HepG2 (cell line): ENCODE results near the gene GNAS. TPM values are rescaled to one million over a fixed set of nuclear protein-coding genes. Genes with fewer than 3 reads are reported as not detected.

Source experiments
- ATAC-seq: fragments of 200-7000 bp; cut with Tn5 transposase; 3 replicates; pipeline ENCODE4 v1.9.1; 2020; ENCODE audit warnings: mild to moderate bottlenecking, moderate library complexity
- BruUV-seq: library from RNA; stranded (reverse); fragments of 400-500 nt; replicated peaks from 2 replicates; lab custom pipeline; 2021; lab: Mats Ljungman, UMichigan
- CTCF ChIA-PET: fragments of 300-600 bp; formaldehyde crosslinking; extraction: SDS; loops from one replicate; lab custom pipeline; 2021; ENCODE audit warnings: low total read pairs, inconsistent platforms, low intra/inter-chr PET ratio; lab: Yijun Ruan, JAX
- POLR2A ChIA-PET: fragments of 350-600 bp; sonication (Branson Sonifier 250); formaldehyde crosslinking; loops from one replicate; lab custom pipeline; 2020; ENCODE audit warnings: antibody characterized with exemption, inconsistent platforms; lab: Yijun Ruan, JAX
- DNase-seq: peaks from one replicate; pipeline ENCODE4 v3.0.0-alpha.2; 2015; ENCODE audit warnings: low spot score
- FAIRE-seq: peaks from 3 replicates; lab custom pipeline; 2011; peaks lifted over from hg19 to GRCh38; lab: Jason Lieb, UNC
- H2AFZ ChIP-seq: one replicate; pipeline ENCODE4 v1.6.1; 2011; ENCODE audit warnings: low read length, inconsistent platforms
- H3K27ac ChIP-seq: fragments of 300-600 bp; 3 replicates; pipeline ENCODE4 v1.8.0; 2011; ENCODE audit warnings: mixed run types, mild to moderate bottlenecking, mixed read lengths, low read length, inconsistent platforms; ENCODE audit not compliant: insufficient read depth; ENCODE audit errors: extremely low read length
- H3K27me3 ChIP-seq, 2 experiments: fragments of 200-600 bp in 1 of 2; 2 replicates in 1 of 2; 3 replicates in 1 of 2; pipeline versions ENCODE4 v1.6.0 to v1.8.0; 2011; ENCODE audit warnings: low read length in 2 of 2, mild to moderate bottlenecking in 2 of 2, moderate library complexity in 2 of 2, inconsistent platforms in 1 of 2; ENCODE audit not compliant: insufficient read depth in 2 of 2, control insufficient read depth in 1 of 2
- H3K36me3 ChIP-seq, 2 experiments: fragments of 200-600 bp in 1 of 2; replicated peaks in 1 of 2; 2 replicates in 1 of 2; 3 replicates in 1 of 2; pipeline versions ENCODE4 v1.5.1 to v1.8.0; 2011; ENCODE audit warnings: low read length in 2 of 2, inconsistent platforms in 1 of 2; ENCODE audit not compliant: insufficient read depth in 2 of 2, control insufficient read depth in 1 of 2
- H3K4me1 ChIP-seq: 2 replicates; pipeline ENCODE4 v1.5.1; 2012; ENCODE audit warnings: low read length, inconsistent platforms; ENCODE audit not compliant: insufficient read depth
- H3K4me2 ChIP-seq: 2 replicates; pipeline ENCODE4 v1.6.0; 2011; ENCODE audit warnings: low read depth, low read length, inconsistent platforms
- H3K4me3 ChIP-seq, 3 experiments: fragments of 200-600 bp in 1 of 3; sonication (generic), shearing (Covaris generic) in 1 of 3; replicated peaks in 1 of 3; 2 replicates each; pipeline ENCODE4 v1.5.1; 2011 to 2016; ENCODE audit warnings: low read length in 3 of 3, inconsistent platforms in 2 of 3, low read depth in 2 of 3, mild to moderate bottlenecking in 2 of 3, control low read depth in 1 of 3, mixed read lengths in 1 of 3; ENCODE audit not compliant: insufficient read depth in 1 of 3
- H3K79me2 ChIP-seq: one replicate; pipeline ENCODE4 v1.6.1; 2011; ENCODE audit warnings: low read length, inconsistent platforms; ENCODE audit not compliant: insufficient read depth
- H3K9ac ChIP-seq: 2 replicates; pipeline ENCODE4 v1.6.0; 2011; ENCODE audit warnings: mild to moderate bottlenecking, low read depth, low read length, inconsistent platforms; ENCODE audit not compliant: insufficient read depth
- H3K9me3 ChIP-seq: 2 replicates; pipeline ENCODE4 v1.5.1; 2012; ENCODE audit warnings: mild to moderate bottlenecking, low read length
- H4K20me1 ChIP-seq: 2 replicates; pipeline ENCODE4 v1.6.0; 2011; ENCODE audit warnings: inconsistent platforms, mild to moderate bottlenecking, low read length, moderate library complexity; ENCODE audit not compliant: insufficient read depth
- ATM ChIP-seq: fragments of 450-650 bp; IDR thresholded peaks from 2 replicates; pipeline ENCODE4 v1.7.1; 2017; ENCODE audit warnings: mild to moderate bottlenecking, borderline replicate concordance
- KDM5A ChIP-seq: fragments of 200-600 bp; sonication (generic); IDR thresholded peaks from 2 replicates; pipeline ENCODE4 v1.7.0; 2018; ENCODE audit warnings: antibody characterized with exemption, mild to moderate bottlenecking, low read length, borderline replicate concordance
- MAF1 ChIP-seq: sonication (generic); formaldehyde crosslinking; IDR thresholded peaks from 2 replicates; pipeline ENCODE4 v1.5.0; 2020; ENCODE audit warnings: missing genetic modification reagents, borderline replicate concordance
- MAFK ChIP-seq, 2 experiments: IDR thresholded peaks in 1 of 2; conservative IDR thresholded peaks in 1 of 2; 2 replicates each; pipeline ENCODE4 v1.6.1; 2011; ENCODE audit warnings: improper control_type of control experiment in 2 of 2, low read length in 2 of 2
- MLLT10 ChIP-seq: sonication (generic); formaldehyde crosslinking; IDR thresholded peaks from 2 replicates; pipeline ENCODE4 v1.4.0; 2020; ENCODE audit warnings: missing genetic modification reagents
- NR2F2 ChIP-seq: IDR thresholded peaks from 2 replicates; pipeline ENCODE4 v1.6.1; 2012; ENCODE audit warnings: low read depth, inconsistent platforms, borderline replicate concordance
- PCBP1 ChIP-seq: fragments of 200-400 bp; formaldehyde crosslinking; IDR thresholded peaks from 2 replicates; pipeline ENCODE4 v1.6.1; 2017; ENCODE audit warnings: mild to moderate bottlenecking, low read depth, low read length, borderline replicate concordance
- SMAD1 ChIP-seq: sonication (generic); formaldehyde crosslinking; IDR thresholded peaks from 2 replicates; pipeline ENCODE4 v1.4.0; 2020; ENCODE audit warnings: missing genetic modification reagents, low read depth, mild to moderate bottlenecking, borderline replicate concordance
- TAF15 ChIP-seq: fragments of 200-400 bp; formaldehyde crosslinking; IDR thresholded peaks from one replicate; pipeline ENCODE4 v1.6.1; 2018; ENCODE audit warnings: mild to moderate bottlenecking, low read depth, low read length; ENCODE audit not compliant: poor library complexity, severe bottlenecking
- USF2 ChIP-seq, 2 experiments: sonication (generic) in 1 of 2; formaldehyde crosslinking in 1 of 2; IDR thresholded peaks; 2 replicates each; pipeline versions ENCODE4 v1.5.1 to v1.6.1; 2011 to 2020; ENCODE audit warnings: borderline replicate concordance in 1 of 2, low read depth in 1 of 2, low read length in 1 of 2, mild to moderate bottlenecking in 1 of 2, missing genetic modification reagents in 1 of 2, moderate library complexity in 1 of 2
- WIZ ChIP-seq: sonication (generic); formaldehyde crosslinking; IDR thresholded peaks from 2 replicates; pipeline ENCODE4 v1.5.1; 2020; ENCODE audit warnings: mild to moderate bottlenecking, missing genetic modification reagents
- ZNF3 ChIP-seq: IDR thresholded peaks from 2 replicates; pipeline ENCODE4 v1.7.0; 2017; ENCODE audit warnings: inconsistent platforms
- ZNF446 ChIP-seq: sonication (generic); formaldehyde crosslinking; IDR thresholded peaks from 2 replicates; pipeline ENCODE4 v1.5.0; 2020; ENCODE audit warnings: mild to moderate bottlenecking, missing genetic modification reagents
- ZNF550 ChIP-seq: sonication (generic); formaldehyde crosslinking; IDR thresholded peaks from 2 replicates; pipeline ENCODE4 v1.4.0; 2020; ENCODE audit warnings: mild to moderate bottlenecking, missing genetic modification reagents, borderline replicate concordance
- ZNF558 ChIP-seq: sonication (generic); formaldehyde crosslinking; IDR thresholded peaks from 2 replicates; pipeline ENCODE4 v1.9.0; 2022; ENCODE audit warnings: mild to moderate bottlenecking, missing genetic modification reagents, borderline replicate concordance
- ZNF616 ChIP-seq: sonication (generic); formaldehyde crosslinking; IDR thresholded peaks from 2 replicates; pipeline ENCODE4 v1.5.0; 2020; ENCODE audit warnings: low read depth, mild to moderate bottlenecking, missing genetic modification reagents
- ZNF678 ChIP-seq: sonication (generic); formaldehyde crosslinking; IDR thresholded peaks from 2 replicates; pipeline ENCODE4 v1.4.0; 2020; ENCODE audit warnings: mild to moderate bottlenecking, missing genetic modification reagents
- ZSCAN25 ChIP-seq: sonication (generic); formaldehyde crosslinking; IDR thresholded peaks from 2 replicates; pipeline ENCODE4 v1.8.0; 2022; ENCODE audit warnings: mild to moderate bottlenecking, missing genetic modification reagents
- WGBS: methylation state at CpG from one replicate; pipeline ENCODE4 v1.1.6; 2017; ENCODE audit warnings: low lambda C conversion rate; 5-methylcytosine and 5-hydroxymethylcytosine counted together
- in situ Hi-C: cut with HindIII; loops from 2 replicates; pipeline ENCODE4 v1.10.0; 2017; ENCODE audit warnings: low pct_unique_long_range_greater_than_20kb; ENCODE audit not compliant: extremely low pct_ligation_motif_present
- intact Hi-C: fragments of 100-400 bp; cut with micrococcal nuclease; formaldehyde crosslinking; loops from one replicate; pipeline ENCODE4 v1.10.0; 2022; ENCODE audit not compliant: unreplicated experiment
- polyA plus RNA-seq, 8 experiments: library from polyadenylated mRNA; depleted of rRNA in 3 of 8; stranded (reverse) in 7 of 8; unstranded in 1 of 8; fragments of >200 nt; fragmentation: Illumina TruSeq in 4 of 8; extraction: Trizol in 4 of 8; gene quantifications; 2 replicates each; pipeline versions ENCODE4 v1.2.1 to v1.2.3, GENCODE V29; 2011 to 2016; ENCODE audit warnings: low read depth in 4 of 8, missing spikeins in 1 of 8, mixed read lengths in 1 of 8; ENCODE audit not compliant: insufficient read depth in 1 of 8
- total RNA-seq, 5 experiments: library from RNA; depleted of rRNA; stranded (reverse); fragments of >200 nt; fragmentation: Illumina TruSeq; extraction: Trizol; gene quantifications; 2 replicates each; pipeline ENCODE4 v1.2.3, GENCODE V29; 2016; ENCODE audit warnings: low read depth in 1 of 5

GNAS gene
- total and polyA plus RNA-seq, 2 of the 13 experiments (the other 11 are each of a cell fraction or from before 2014, with no cell fraction given) = 407 to 1,008 TPM

GRCh38 chr20:58811334-58811733, 41.2 kb upstream of the GNAS start:
- H3K79me2 ChIP-seq = no peaks in the 10 kb centered on the region
- TF ChIP-seq SMAD1 (CRISPR knock-in tag) (no peak), ZNF3 (CRISPR knock-in tag) (no peak), ZSCAN25 (CRISPR knock-in tag) (no peak), NR2F2 (no peak), ZNF678 (no peak), ZNF446 (CRISPR knock-in tag) (no peak), PCBP1 (no peak), USF2 (IDR thresholded peaks at IDR 0.05; ENCODE audit: low read depth, low read length) (no peak), USF2 (CRISPR knock-in tag; IDR thresholded peaks at IDR 0.05; ENCODE audit: borderline replicate concordance) (no peak), ZNF616 (CRISPR knock-in tag) (no peak), MAFK (conservative IDR thresholded peaks at IDR 0.05 in 1 of 2, IDR thresholded peaks at IDR 0.05 in 1 of 2; ENCODE audit: low read length in 2 of 2) (no peak), MAF1 (no peak), ATM (no peak), WIZ (CRISPR knock-in tag) (no peak), TAF15 (no peak), ZNF550 (CRISPR knock-in tag) (no peak), ZNF558 (CRISPR knock-in tag) (no peak), KDM5A (no peak), MLLT10 (no peak)
- no peak for ATAC-seq
- POLR2A ChIA-PET = no interaction called here
- in situ Hi-C loops (no loop called here), intact Hi-C loops (no loop called here)
- no peak overlapping the region for H2AFZ ChIP-seq
- H3K27ac ChIP-seq = no peak overlapping the region
- H4K20me1 ChIP-seq = no peaks in the 10 kb centered on the region
- no peaks in the 10 kb centered on the region for H3K9me3 ChIP-seq
- CTCF ChIA-PET = interaction anchor here (0.7 kb wide), 1 partner anchor 1664 kb away, joined by 3 read pairs; no protein-coding TSS in a partner anchor
- H3K4me1 ChIP-seq = no peaks in the 10 kb centered on the region
- H3K4me3 ChIP-seq = no peak overlapping the region
- DNase-seq = no peak
- WGBS = 53% methylated on average over 13 of the region's 13 CpGs
- no peak for FAIRE-seq
- no peak overlapping the region for H3K4me2 ChIP-seq
- no peaks in the 10 kb centered on the region for H3K36me3 ChIP-seq
- no peak overlapping the region for H3K9ac ChIP-seq
- peaks cover 13 to 82% of the 10 kb centered on the region in 2 experiments; a peak in 4 of 5 replicates for H3K27me3 ChIP-seq
- BruUV-seq = no TSS peak
